Mononuclear cell (primary cell): ENCODE results near the gene HDAC4. TPM values are rescaled to one million over a fixed set of nuclear protein-coding genes. Genes with fewer than 3 reads are reported as not detected.

Experiments used
- H3K27me3 ChIP-seq: 2 replicates; pipeline ENCODE4 v1.6.0; 2011; ENCODE audit warnings: low read length, control low read depth; ENCODE audit not compliant: insufficient read depth
- H3K4me1 ChIP-seq: 2 replicates; pipeline ENCODE4 v1.5.1; 2011; ENCODE audit warnings: mild to moderate bottlenecking, low read length, control low read depth; ENCODE audit not compliant: insufficient read depth
- H3K4me3 ChIP-seq: 2 replicates; pipeline ENCODE4 v1.5.1; 2011; ENCODE audit warnings: mild to moderate bottlenecking, low read length, moderate library complexity
- H3K9me3 ChIP-seq: 2 replicates; pipeline ENCODE4 v1.5.1; 2011; ENCODE audit warnings: low read depth, mild to moderate bottlenecking, control low read depth, low read length
- total RNA-seq: library from RNA; depleted of rRNA; stranded (reverse); fragments of >200 nt; gene quantifications from one replicate; pipeline ENCODE4 v1.2.3, GENCODE V29; 2012

The HDAC4 gene
- total RNA-seq, 1 donor = 27.7 TPM

DNA sequence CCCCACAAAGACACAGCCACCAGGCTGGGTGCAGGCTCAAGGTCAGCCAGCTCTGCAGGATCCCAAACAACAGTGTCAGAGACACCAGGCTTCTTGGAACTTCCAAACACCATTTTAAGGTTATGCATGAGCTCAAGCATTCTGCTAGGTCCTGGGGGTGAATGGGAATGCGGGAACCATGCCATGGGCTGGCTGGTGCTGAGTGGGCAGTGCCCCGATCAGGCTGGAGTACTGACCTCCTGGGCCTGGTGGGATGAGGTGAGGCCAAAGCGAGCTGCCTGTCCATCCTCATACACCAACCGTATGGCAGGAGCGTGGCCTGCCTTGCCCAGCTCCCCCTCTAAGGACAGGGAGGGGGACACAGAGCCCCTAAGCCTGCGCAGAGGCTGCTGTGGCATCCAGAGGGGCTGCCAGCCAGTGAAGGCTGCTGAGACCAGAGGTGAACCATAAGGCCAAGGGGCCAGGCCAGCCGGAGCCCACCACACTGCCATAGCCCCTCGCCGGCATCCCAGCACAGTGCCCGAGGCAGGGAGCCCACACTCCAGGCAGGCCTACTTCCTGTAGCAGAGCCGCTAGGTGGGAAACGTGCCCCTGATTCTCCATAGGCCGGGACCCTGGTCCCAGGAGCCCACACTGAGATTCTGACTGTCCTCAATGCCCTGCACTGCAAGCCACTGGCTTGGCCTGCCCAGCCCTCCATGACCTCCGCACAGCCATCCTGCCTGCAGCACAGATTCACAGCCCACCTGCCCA lies 135.0 kb downstream of the HDAC4 start:
- no peaks in the 10 kb centered on the region for H3K9me3 ChIP-seq
- H3K4me3 ChIP-seq = peak overlapping the region; percentile 51
- H3K27me3 ChIP-seq = no peaks in the 10 kb centered on the region
- H3K4me1 ChIP-seq = peaks cover 96% of the 10 kb centered on the region

DNA sequence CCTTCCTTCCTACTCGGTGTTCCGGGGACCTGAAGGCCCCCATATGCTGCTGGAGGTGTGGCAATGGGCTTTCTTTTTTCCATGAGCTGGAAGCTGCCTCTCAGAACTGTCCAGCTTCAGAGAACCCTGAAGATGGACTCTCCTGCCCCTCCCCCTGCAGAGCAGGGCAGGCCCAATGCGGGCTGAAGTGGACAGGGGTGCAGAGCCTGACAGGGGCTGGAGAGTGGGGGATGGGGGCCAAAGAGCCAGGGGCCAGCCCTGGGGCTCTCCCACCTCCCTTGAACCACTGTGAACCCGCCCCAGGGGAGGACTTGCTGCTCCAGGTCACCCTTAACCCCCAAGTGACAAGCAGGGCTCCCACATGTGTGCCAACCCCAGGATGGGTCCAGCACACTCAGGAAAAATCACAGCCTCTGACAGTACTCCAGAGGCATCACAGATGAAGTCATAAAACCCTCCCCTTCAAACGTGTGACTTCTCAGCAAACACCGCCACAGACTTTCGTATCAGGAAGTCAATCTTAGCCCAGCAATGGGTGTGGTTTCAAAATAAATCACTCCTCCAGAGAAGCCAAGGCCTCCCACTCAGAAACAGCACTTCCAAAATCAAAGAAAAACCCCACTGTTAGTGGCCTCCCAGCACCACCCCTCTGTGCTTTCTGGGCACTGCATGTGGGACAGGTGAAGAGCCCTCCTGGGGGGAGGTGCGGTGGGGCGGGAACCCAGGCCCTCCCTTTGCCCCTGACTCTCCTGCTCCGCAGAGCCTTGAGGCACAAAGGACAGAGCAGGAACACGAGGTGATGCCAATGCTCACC lies 135.8 kb downstream of the HDAC4 start:
- no peak overlapping the region for H3K4me3 ChIP-seq

DNA sequence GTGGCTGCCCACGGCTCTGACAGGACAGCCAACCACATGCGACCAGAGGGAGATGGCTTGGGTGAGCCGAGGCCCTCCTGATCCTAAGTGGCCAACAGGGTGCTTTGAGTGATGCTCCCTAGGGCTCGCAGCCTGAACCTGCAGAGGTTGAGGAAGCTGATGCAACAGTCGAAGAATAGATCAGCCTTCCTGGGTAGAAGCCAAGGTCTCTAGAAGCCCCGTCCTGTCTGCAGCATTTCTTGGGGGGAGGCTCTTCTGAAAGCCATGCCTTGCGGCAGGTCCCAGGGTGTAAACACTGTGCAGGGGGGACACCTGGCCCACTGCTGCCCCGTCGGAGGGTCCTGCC lies 136.4 kb downstream of the HDAC4 start:
- Histone ChIP-seq H3K27me3 (no peaks in the 10 kb centered on the region), H3K9me3 (no peaks in the 10 kb centered on the region), H3K4me1 (peaks cover 97% of the 10 kb centered on the region), H3K4me3 (no peak overlapping the region)

More for the DNA sequence above, 135.8 kb downstream of the HDAC4 start:
- Histone ChIP-seq H3K27me3 (no peaks in the 10 kb centered on the region), H3K9me3 (no peaks in the 10 kb centered on the region), H3K4me1 (peaks cover 97% of the 10 kb centered on the region)

DNA sequence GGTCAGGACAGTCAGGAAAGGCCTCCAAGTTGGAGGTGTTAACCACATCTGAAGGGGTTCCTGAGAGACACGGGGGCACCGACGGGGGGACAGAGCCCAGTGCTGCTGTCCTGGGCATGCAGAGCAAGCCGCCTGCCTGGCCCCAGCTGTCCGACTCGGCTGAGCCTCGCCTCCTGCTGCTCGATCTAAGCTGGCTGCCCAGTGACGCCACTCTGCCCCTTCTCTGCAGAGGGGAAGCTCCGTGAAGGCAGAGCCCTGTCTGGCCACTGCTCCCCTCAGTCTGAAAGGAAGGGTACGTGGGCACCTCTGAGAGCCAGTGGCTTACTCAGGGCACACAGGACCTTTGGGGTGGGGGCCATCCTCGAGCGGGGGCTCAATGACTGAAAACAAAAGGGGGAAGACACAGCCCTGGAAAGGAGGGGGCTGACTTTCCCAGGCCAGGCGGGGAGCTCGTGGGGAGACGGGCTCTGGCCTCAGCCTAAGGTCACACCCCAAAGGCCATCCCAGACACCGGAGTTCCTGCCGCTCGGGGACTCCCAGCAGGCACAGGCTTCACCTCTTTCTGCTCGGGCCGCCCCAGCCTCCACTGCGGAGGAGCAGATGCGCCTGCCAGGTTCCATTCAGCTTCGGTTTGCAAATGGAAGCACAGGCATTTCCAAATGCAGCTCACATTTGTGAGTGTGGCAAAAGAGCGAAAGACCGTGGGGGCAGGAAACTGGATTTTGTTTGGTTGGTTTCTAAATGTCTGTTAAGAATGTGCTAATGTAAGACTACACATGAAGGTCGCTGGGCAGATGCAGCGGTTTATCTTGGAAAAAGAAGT lies 136.9 kb downstream of the HDAC4 start:
- Histone ChIP-seq H3K27me3 (no peaks in the 10 kb centered on the region), H3K4me3 (no peak overlapping the region), H3K9me3 (no peaks in the 10 kb centered on the region), H3K4me1 (peaks cover 97% of the 10 kb centered on the region)

DNA sequence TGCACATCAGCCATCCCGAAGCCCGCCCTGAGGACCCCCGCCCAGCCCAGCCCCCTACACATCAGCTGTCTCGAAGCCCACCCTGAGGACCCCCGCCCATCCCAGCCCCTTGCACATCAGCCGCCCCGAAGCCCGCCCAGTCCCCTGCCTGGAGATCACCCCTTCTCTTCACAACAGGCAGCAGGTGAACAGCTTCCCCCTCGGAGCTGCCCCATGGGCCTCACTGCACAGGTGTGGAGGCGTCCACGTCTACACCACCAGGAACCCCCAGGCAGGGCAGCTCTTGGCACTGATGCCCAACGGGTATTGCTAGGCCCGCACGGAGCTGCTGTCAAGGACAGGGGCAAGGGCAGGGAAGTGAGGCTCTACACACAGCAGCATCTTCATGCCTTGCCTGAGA lies 137.6 kb downstream of the HDAC4 start:
- peaks cover 97% of the 10 kb centered on the region for H3K4me1 ChIP-seq
- no peaks in the 10 kb centered on the region for H3K27me3 ChIP-seq
- no peak overlapping the region for H3K4me3 ChIP-seq
- H3K9me3 ChIP-seq = no peaks in the 10 kb centered on the region

DNA sequence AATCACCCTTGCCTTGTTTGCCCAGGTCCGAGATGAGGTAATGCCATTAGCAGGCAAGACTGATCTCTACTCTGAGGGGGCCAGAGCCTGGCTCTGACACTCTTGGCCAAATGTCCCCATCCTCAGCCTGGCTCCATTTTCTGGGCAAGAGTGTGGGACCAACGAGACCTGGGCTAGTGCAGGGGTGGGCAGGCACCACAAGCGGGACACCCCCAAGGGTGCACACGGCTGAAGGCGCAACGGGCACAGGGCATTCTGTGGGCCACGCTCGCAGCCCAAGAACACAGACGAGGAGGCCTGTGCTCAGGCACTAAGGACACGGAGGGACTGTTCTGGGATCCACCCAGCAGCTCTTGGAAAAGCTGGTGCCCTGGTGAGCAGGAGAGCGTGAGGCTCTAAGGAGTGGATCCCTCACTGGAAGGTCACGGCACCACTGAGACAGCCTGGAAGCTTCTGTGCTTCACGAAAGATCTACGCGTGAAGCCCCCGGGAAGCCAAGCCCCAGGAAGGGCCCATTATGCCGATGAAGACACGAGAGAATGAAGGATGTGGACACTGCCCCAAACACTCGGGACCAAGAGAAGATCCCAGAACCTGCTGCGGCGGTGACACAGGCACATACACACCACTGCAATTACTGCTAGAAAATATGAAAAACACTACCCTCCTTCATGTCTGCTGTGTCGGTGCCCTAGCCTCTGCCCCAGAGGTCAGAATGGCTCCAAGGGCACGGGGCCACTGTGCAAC lies 138.2 kb downstream of the HDAC4 start:
- Histone ChIP-seq H3K4me1 (peaks cover 97% of the 10 kb centered on the region), H3K4me3 (no peak overlapping the region), H3K9me3 (no peaks in the 10 kb centered on the region), H3K27me3 (no peaks in the 10 kb centered on the region)

DNA sequence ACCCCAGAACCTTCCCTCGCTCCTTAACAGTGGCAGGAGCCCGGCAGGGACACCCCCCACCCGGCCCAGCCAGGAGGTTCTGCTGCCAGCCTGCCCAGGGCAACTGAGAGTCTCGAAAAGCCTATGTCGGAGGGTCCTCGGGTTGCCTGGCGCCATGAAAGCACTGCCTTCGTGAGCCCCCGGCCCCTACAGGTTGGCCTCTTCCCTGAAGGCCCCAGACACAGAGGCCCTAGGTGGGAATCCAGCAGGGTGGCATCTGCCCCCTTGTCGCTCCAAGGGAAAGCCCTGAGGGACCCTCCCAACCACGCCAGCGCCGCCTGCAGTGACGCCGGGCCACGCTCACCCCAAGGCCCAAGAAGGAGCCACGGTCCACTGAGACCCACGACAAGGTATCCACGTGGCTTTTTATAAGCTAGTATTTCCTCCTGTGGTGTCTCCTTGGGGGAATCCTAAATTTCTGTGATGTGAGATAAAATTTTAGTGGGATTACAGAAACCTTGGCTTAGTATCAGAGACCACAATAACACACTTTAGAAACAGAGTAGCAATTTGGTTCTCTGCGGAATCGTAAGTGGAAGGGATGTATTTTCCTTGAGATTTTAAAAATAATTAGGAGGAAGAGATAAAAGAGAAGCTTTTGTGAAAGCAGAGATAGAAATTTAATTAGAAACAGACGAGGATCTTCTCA lies 138.9 kb downstream of the HDAC4 start:
- Histone ChIP-seq H3K4me1 (peaks cover 96% of the 10 kb centered on the region), H3K4me3 (no peak overlapping the region), H3K27me3 (no peaks in the 10 kb centered on the region), H3K9me3 (no peaks in the 10 kb centered on the region)

DNA sequence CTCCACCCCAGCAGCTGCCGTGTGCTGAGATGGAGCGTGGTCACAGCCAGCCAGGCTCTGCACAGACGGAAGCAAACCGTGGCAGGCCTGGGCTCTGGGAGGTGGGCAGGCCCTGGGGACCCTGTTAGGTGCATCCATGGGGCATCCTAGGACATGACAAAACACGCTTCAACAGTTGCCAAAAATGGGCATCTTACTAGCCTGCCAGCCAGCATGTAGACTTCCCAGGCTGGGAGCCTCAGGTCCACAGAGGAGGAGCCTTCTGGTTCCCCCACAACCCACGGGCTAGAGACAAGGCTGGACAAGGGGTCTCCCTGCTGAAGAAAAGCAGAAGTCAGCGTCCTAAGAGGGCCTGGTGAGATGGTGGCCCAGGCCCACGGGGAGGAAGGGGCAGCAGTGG lies 139.5 kb downstream of the HDAC4 start:
- Histone ChIP-seq H3K27me3 (no peaks in the 10 kb centered on the region), H3K9me3 (no peaks in the 10 kb centered on the region), H3K4me1 (peaks cover 96% of the 10 kb centered on the region), H3K4me3 (no peak overlapping the region)

DNA sequence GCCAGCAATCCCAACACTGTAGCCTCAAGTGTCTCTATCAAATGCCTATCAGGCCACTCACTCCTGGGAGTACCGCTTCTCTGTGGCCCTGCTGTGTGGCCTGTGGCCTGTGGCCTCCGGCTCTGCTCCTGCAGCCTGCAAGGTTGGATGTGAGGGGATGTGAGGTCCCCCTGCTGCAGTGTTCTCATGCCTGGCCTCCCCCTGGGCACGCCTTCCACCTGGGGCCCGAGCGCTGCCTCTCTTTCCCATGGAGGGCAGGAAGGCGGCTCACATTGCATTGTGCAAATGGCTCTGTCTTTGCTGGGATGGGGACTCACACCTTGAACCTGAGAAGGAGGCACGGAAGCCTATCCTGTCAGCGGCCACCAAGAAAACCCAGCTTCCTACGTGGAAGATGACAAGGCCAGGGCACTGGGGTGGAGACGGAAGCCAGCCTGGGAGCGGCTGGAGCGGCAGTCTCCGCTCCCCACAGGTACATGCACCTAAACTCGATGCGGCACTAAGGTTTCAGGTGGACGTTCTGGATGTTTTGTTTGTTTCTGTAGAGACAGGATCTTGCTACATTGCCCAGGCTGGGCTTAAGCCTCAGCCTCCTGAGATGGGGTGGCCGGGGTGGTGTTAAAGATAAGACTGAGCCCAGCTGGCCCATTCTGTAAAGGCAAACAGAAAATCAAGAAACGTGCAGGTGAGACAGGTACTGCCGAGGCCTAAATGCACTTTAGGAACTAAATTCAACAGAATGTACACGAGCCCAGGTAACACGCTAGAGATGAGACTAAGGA lies 140.1 kb downstream of the HDAC4 start:
- H3K9me3 ChIP-seq = no peaks in the 10 kb centered on the region
- H3K4me1 ChIP-seq = peaks cover 96% of the 10 kb centered on the region
- no peak overlapping the region for H3K4me3 ChIP-seq
- H3K27me3 ChIP-seq = no peaks in the 10 kb centered on the region

DNA sequence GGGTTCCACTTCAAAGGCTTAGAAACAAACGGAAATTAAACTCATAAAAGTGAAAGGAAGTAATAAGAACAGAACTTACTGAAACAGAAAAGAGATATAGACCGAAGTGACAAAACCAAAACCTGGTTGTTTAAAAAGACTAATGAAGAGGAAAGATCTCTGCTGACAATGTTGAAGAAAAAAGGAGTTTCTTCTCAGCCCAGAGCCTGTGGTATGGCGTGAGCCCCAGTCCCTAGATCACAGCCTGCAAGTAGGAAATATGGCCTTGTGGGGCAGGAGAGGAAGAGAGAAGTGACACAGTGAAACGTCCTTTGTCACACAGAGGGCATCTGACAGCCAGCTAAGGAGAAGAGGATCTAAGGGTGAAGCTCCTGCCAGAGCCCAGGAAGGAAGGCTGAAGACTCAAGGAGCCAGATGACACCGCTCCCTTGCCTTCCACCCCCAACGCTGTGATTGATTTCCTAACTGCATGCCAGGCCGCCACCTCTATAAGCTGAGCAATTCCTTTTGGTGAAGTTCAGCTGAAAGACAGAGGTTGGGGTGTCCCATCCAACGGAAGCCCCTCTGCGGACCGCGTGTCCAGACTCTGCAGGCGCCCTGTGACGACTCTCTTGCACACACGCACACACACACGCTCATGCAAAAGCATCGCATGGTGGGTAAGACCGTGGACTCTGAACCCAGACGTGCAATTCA lies 141.1 kb downstream of the HDAC4 start:
- Histone ChIP-seq H3K27me3 (no peaks in the 10 kb centered on the region), H3K4me3 (no peak overlapping the region), H3K9me3 (no peaks in the 10 kb centered on the region), H3K4me1 (peaks cover 96% of the 10 kb centered on the region)

DNA sequence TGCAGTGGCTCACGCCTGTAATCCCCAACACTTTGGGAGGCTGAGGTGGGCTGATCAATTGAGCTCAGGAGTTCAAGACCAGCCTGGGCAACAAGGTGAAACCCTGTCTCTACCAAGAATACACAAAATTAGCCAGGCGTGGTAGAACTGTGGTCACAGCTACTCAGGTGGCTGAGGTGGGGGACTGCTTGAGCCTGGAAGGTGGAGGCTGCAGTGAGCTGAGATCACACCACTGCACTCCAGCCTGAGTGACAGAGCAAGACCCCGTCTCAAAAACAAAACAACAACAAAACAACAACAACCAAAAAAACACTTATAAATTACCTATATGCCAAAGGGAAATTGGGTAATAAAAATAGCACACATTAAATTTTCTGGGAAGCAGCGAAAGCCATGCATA lies 141.6 kb downstream of the HDAC4 start:
- H3K4me3 ChIP-seq = no peak overlapping the region
- no peaks in the 10 kb centered on the region for H3K27me3 ChIP-seq
- H3K9me3 ChIP-seq = no peaks in the 10 kb centered on the region
- H3K4me1 ChIP-seq = peaks cover 93% of the 10 kb centered on the region

DNA sequence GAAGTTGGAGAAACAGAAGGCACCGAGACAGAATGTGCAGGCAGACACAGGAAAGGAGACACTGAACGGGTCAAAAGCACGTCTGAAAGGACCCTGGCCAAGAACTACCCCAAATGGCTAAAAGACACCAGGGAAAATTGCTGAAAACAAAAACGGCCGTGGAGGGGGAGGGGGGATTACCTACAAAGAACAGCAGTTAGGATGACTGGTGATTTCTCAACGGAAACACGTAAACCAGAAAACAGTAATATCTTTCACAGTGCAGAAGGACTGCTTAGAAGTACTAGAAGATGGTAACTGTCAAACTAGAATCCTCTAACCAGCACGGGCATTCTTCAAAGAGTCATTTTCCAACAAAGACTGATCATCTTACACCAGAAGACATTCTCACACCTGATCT lies 142.6 kb downstream of the HDAC4 start:
- H3K9me3 ChIP-seq = no peaks in the 10 kb centered on the region
- no peaks in the 10 kb centered on the region for H3K27me3 ChIP-seq
- no peak overlapping the region for H3K4me3 ChIP-seq
- H3K4me1 ChIP-seq = peaks cover 93% of the 10 kb centered on the region

DNA sequence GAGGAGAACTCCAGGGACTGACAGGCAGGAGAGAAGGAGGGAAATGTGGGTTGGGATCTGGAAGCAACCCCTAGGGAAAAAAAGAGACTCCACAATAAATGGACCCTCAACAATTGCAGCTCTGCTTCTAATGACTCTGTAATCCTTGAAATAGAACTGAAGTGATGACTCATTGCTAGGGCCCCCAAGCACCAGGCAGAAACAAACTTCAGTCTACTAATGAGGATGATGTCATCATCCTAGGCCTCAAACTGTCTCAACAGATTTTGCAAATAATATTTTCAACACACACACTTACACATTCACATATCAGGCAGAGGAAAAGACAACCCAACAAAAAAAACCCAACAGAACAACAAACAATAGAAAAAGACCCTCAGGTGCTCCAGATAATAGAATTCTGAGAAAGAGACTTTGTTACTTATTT lies 143.3 kb downstream of the HDAC4 start:
- Histone ChIP-seq H3K27me3 (no peaks in the 10 kb centered on the region), H3K4me1 (peaks cover 96% of the 10 kb centered on the region), H3K9me3 (no peaks in the 10 kb centered on the region), H3K4me3 (no peak overlapping the region)
